Smooth muscle cell (in vitro differentiated cells): ENCODE data around the gene GYG2. TPM values are rescaled to one million over a fixed set of nuclear protein-coding genes. Genes with fewer than 3 reads are reported as not detected.
"Not testable (repeated sequence)": the region's sequence is repeated elsewhere in the genome, so short reads cannot be mapped to it uniquely, and the experiment has no call there.

Experiments used
- DNase-seq: peaks from one replicate; lab custom pipeline; 2025; ENCODE audit not compliant: unreplicated experiment; lab: John Stamatoyannopoulos, UW
- H2AFZ ChIP-seq: fragments of 200-600 bp; sonication (generic); 2 replicates; pipeline ENCODE4 v1.6.0; 2016; ENCODE audit warnings: antibody characterized with exemption, low read depth, mild to moderate bottlenecking
- H3F3A ChIP-seq: fragments of 200-600 bp; sonication (generic); 2 replicates; pipeline ENCODE4 v1.6.0; 2017; ENCODE audit warnings: antibody characterized with exemption, low read depth
- H3K27ac ChIP-seq: fragments of 200-600 bp; sonication (generic); 2 replicates; pipeline ENCODE4 v1.5.1; 2016; ENCODE audit warnings: low read depth, mild to moderate bottlenecking
- H3K27me3 ChIP-seq: fragments of 200-600 bp; sonication (generic); 2 replicates; pipeline ENCODE4 v1.6.1; 2016; ENCODE audit warnings: low read depth, mild to moderate bottlenecking
- H3K36me3 ChIP-seq: fragments of 200-600 bp; sonication (generic); 2 replicates; pipeline ENCODE4 v1.5.1; 2016; ENCODE audit warnings: low read depth
- H3K4me1 ChIP-seq: fragments of 200-600 bp; sonication (generic); 2 replicates; pipeline ENCODE4 v1.5.1; 2016; ENCODE audit warnings: low read depth
- H3K4me2 ChIP-seq: fragments of 200-600 bp; sonication (generic); 2 replicates; pipeline ENCODE4 v1.6.0; 2016; ENCODE audit warnings: mild to moderate bottlenecking
- H3K4me3 ChIP-seq: fragments of 200-600 bp; sonication (generic); 2 replicates; pipeline ENCODE4 v1.5.1; 2016; ENCODE audit warnings: mild to moderate bottlenecking
- H3K79me2 ChIP-seq: fragments of 200-600 bp; sonication (generic); 2 replicates; pipeline ENCODE4 v1.6.0; 2016; ENCODE audit warnings: low read depth, mild to moderate bottlenecking
- H3K9ac ChIP-seq: fragments of 200-600 bp; sonication (generic); 2 replicates; pipeline ENCODE4 v1.6.0; 2016; ENCODE audit warnings: low read depth
- H3K9me3 ChIP-seq: fragments of 200-600 bp; sonication (generic); replicated peaks from 2 replicates; pipeline ENCODE4 v1.5.1; 2016; ENCODE audit warnings: low read depth
- H4K20me1 ChIP-seq: fragments of 200-600 bp; sonication (generic); 2 replicates; pipeline ENCODE4 v1.6.0; 2016; ENCODE audit warnings: low read depth
- WGBS: methylation state at CpG from one replicate; pipeline ENCODE4 v1.1.7; 2016; ENCODE audit warnings: low lambda C conversion rate; 5-methylcytosine and 5-hydroxymethylcytosine counted together
- polyA plus RNA-seq: library from polyadenylated mRNA; unstranded; fragments of >200 nt; fragmentation: Nextera tagmentation; extraction: Ambion mirVana; gene quantifications from 2 replicates; pipeline ENCODE4 v1.2.1, GENCODE V29; 2016
- total RNA-seq: library from RNA; depleted of rRNA; stranded (reverse); fragments of >200 nt; gene quantifications from 2 replicates; pipeline ENCODE4 v1.2.3, GENCODE V29; 2014
- TF ChIP-seq, protein P1 (sequence below): fragments of 200-600 bp; sonication (generic); IDR thresholded peaks from 2 replicates; pipeline ENCODE4 v1.5.1; 2017; ENCODE audit warnings: borderline replicate concordance, mild to moderate bottlenecking, antibody characterized with exemption; ENCODE audit not compliant: insufficient read depth, poor library complexity, severe bottlenecking

Gene GYG2
- total and polyA plus RNA-seq, 2 experiments from 2014 or later, result 23.1 to 44.1 TPM

DNA sequence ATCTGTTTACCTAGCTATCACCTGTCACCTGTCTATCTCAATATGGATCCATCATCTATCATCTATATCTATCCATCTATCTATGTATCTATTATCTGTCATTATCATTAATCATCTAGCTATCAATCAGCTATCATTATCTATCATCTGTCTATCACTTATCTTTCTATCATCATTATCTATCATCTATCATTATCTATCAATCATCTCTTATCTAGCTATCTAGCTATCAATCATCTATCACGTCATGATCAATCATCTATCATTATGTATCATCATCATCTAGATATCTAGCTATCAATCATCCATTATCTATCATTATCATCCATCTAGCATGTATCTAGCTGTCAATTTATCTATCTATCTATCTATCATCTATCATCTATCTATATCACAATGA, 92.5 kb downstream of the GYG2 start:
- H3K9ac ChIP-seq, result no peak overlapping the region
- DNase-seq, result no peak
- H3K9me3 ChIP-seq, result no peaks in the 10 kb centered on the region
- no peaks in the 10 kb centered on the region for H3K36me3 ChIP-seq
- no peaks in the 10 kb centered on the region for H3K27me3 ChIP-seq
- no peak overlapping the region for H3K4me3 ChIP-seq
- WGBS, result 100% methylated on average over 1 of the region's 1 CpG
- no peak overlapping the region for H3K27ac ChIP-seq
- H3K4me1 ChIP-seq, result peaks cover 6% of the 10 kb centered on the region
- no peak overlapping the region for H2AFZ ChIP-seq
- H4K20me1 ChIP-seq, result no peaks in the 10 kb centered on the region
- H3K4me2 ChIP-seq, result no peak overlapping the region
- H3F3A ChIP-seq, result no peaks in the 10 kb centered on the region
- TF ChIP-seq, protein P1, sequence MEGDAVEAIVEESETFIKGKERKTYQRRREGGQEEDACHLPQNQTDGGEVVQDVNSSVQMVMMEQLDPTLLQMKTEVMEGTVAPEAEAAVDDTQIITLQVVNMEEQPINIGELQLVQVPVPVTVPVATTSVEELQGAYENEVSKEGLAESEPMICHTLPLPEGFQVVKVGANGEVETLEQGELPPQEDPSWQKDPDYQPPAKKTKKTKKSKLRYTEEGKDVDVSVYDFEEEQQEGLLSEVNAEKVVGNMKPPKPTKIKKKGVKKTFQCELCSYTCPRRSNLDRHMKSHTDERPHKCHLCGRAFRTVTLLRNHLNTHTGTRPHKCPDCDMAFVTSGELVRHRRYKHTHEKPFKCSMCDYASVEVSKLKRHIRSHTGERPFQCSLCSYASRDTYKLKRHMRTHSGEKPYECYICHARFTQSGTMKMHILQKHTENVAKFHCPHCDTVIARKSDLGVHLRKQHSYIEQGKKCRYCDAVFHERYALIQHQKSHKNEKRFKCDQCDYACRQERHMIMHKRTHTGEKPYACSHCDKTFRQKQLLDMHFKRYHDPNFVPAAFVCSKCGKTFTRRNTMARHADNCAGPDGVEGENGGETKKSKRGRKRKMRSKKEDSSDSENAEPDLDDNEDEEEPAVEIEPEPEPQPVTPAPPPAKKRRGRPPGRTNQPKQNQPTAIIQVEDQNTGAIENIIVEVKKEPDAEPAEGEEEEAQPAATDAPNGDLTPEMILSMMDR, result no peak
- no peaks in the 10 kb centered on the region for H3K79me2 ChIP-seq

DNA sequence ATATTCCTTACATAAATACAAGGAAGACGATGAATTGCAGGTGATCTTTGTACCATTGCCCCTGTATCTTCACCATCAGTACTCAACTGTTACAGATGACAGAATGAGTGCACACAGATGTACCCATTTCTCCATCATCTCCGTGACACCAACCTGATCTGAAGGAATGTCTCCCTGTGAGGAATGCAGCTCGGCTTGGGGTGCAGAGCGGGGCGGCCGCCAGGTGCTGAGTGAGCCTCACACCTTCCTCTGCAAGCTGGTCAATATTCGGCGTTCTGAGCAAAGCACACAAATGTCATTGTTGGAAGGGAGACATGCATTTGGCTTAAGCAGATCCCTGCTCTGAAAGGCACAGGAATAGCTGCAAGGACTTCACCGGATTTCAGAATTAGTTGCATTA, 93.0 kb downstream of the GYG2 start:
- Histone ChIP-seq H3K4me1 (peaks cover 7% of the 10 kb centered on the region), H2AFZ (no peak overlapping the region), H3K4me2 (no peak overlapping the region), H3K27ac (no peak overlapping the region), H3K4me3 (no peak overlapping the region), H3F3A (peaks cover 4% of the 10 kb centered on the region), H3K79me2 (no peaks in the 10 kb centered on the region), H3K9me3 (no peaks in the 10 kb centered on the region), H3K9ac (no peak overlapping the region), H4K20me1 (no peaks in the 10 kb centered on the region), H3K27me3 (no peaks in the 10 kb centered on the region), H3K36me3 (no peaks in the 10 kb centered on the region)
- 88% methylated on average over 9 of the region's 9 CpGs for WGBS
- TF ChIP-seq, protein P1, result no peak
- DNase-seq, result no peak

DNA sequence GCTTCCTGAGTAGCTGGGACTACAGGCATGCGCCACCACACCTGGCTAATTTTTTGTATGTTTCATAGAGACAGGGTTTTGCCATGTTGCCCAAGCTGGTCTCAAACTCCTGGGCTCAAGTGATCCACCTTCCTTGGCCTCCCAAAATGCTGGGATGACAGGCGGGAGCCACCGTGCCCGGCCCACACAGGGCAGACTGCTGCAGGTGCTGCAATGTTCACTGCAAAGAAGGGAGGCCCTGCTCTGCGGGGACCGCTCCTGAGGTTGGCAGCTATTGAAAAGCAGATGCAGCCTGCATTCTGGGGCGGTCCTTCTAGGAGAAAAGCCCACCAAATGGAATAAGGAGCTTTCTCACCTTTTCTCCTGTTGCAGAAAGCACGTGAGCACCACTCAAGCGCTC, 95.4 kb downstream of the GYG2 start:
- TF ChIP-seq, protein P1, result no peak
- 98% methylated on average over 9 of the region's 9 CpGs for WGBS

DNA sequence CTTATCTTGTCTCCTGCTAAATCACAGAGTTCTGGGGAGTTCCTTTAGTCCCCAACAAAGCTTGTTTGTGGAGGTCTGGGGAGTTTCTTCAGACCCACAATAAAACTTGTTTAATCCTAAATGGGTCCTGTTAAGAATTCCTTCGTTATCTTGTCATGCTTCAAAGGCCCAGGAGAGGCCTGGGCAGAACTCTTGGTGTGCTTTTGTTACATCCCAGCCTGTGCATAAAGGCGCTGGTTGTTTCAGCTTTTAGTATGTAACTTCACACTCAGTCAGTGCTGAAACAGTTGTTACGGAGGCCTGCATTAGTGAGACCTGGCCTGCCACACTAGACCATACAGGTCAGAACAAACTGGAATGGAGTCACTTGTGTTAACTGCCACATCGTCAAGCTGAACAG, 97.5 kb downstream of the GYG2 start:
- not testable (repeated sequence) for DNase-seq, H3K36me3 ChIP-seq, H4K20me1 ChIP-seq, H3K4me1 ChIP-seq, H3K9me3 ChIP-seq, H3K27me3 ChIP-seq, H3K9ac ChIP-seq, H3K79me2 ChIP-seq, H3F3A ChIP-seq, H3K4me2 ChIP-seq, H3K4me3 ChIP-seq, H2AFZ ChIP-seq
- peak overlapping the region; percentile 23 for H3K27ac ChIP-seq
- WGBS, result 50% methylated on average over 4 of the region's 4 CpGs

More for the DNA sequence above, 95.4 kb downstream of the GYG2 start:
- no peak for DNase-seq
- Histone ChIP-seq H3K9me3 (no peaks in the 10 kb centered on the region), H2AFZ (no peak overlapping the region), H3K79me2 (no peaks in the 10 kb centered on the region), H3K36me3 (no peaks in the 10 kb centered on the region), H3F3A (peaks cover 6% of the 10 kb centered on the region), H3K27ac (no peak overlapping the region), H3K4me2 (no peak overlapping the region), H3K9ac (no peak overlapping the region), H3K4me3 (no peak overlapping the region), H4K20me1 (no peaks in the 10 kb centered on the region), H3K4me1 (peaks cover 7% of the 10 kb centered on the region), H3K27me3 (no peaks in the 10 kb centered on the region)
